ENCODE data around the gene CHST8. TPM values are rescaled to one million over a fixed set of nuclear protein-coding genes. Genes with fewer than 3 reads are reported as not detected.

CHST8 gene
- total RNA-seq, 2 donors from 2014 or later: not detected

- Mint-ChIP-seq H3K27ac (no peak overlapping the region), H3K27me3 (peaks cover 0 to 6% of the 10 kb centered on the region in 2 donors), H3K36me3 (no peaks in the 10 kb centered on the region), H3K4me1 (ENCODE audit: low read depth in 2 of 2) (no peaks in the 10 kb centered on the region), H3K4me3 (no peak overlapping the region), H3K9me3 (no peaks in the 10 kb centered on the region)
- ATAC-seq (no peak), DNase-seq (ENCODE audit: low spot score) (no peak)
Observed at GRCh38 chr19:33800012-33800680, 178.4 kb downstream of the CHST8 start.

- Mint-ChIP-seq H3K27ac (no peak overlapping the region), H3K9me3 (no peaks in the 10 kb centered on the region), H3K4me1 (ENCODE audit: low read depth in 2 of 2) (peaks cover 4 to 5% of the 10 kb centered on the region in 2 donors), H3K36me3 (no peaks in the 10 kb centered on the region), H3K27me3 (peaks cover 0 to 6% of the 10 kb centered on the region in 2 donors), H3K4me3 (no peak overlapping the region)
- DNase-seq (ENCODE audit: low spot score) (no peak), ATAC-seq (no peak)
Observed at GRCh38 chr19:33801411-33801810, 179.7 kb downstream of the CHST8 start.

GRCh38 chr19:33802001-33802400, 180.2 kb downstream of the CHST8 start:
- Mint-ChIP-seq H3K4me3 (no peak overlapping the region), H3K9me3 (no peaks in the 10 kb centered on the region), H3K36me3 (no peaks in the 10 kb centered on the region), H3K27me3 (peaks cover 0 to 6% of the 10 kb centered on the region in 2 donors), H3K27ac (no peak overlapping the region), H3K4me1 (ENCODE audit: low read depth in 2 of 2) (peaks cover 4 to 5% of the 10 kb centered on the region in 2 donors)
- DNase-seq (ENCODE audit: low spot score) (no peak), ATAC-seq (no peak)

- H3K27ac Mint-ChIP-seq: no peak overlapping the region
- peaks cover 0 to 6% of the 10 kb centered on the region in 2 donors for H3K27me3 Mint-ChIP-seq
- no peak for ATAC-seq
- no peaks in the 10 kb centered on the region for H3K36me3 Mint-ChIP-seq
- peaks cover 4 to 5% of the 10 kb centered on the region in 2 donors for H3K4me1 Mint-ChIP-seq (ENCODE audit: low read depth in 2 of 2)
- no peak for DNase-seq (ENCODE audit: low spot score)
- H3K9me3 Mint-ChIP-seq: no peaks in the 10 kb centered on the region
- no peak overlapping the region for H3K4me3 Mint-ChIP-seq
Observed at GRCh38 chr19:33802801-33803200, 181.0 kb downstream of the CHST8 start.

GRCh38 chr19:33803383-33803782, 181.6 kb downstream of the CHST8 start:
- H3K27me3 Mint-ChIP-seq: peaks cover 0 to 6% of the 10 kb centered on the region in 2 donors
- no peaks in the 10 kb centered on the region for H3K9me3 Mint-ChIP-seq
- H3K4me1 Mint-ChIP-seq (ENCODE audit: low read depth in 2 of 2): peaks cover 4 to 5% of the 10 kb centered on the region in 2 donors
- H3K36me3 Mint-ChIP-seq: no peaks in the 10 kb centered on the region
- H3K4me3 Mint-ChIP-seq: no peak overlapping the region
- DNase-seq (ENCODE audit: low spot score) (no peak), ATAC-seq (no peak)
- H3K27ac Mint-ChIP-seq: no peak overlapping the region

- Mint-ChIP-seq H3K4me1 (ENCODE audit: low read depth in 2 of 2) (peaks cover 4 to 5% of the 10 kb centered on the region in 2 donors), H3K27me3 (peaks cover 0 to 3% of the 10 kb centered on the region in 2 donors), H3K9me3 (no peaks in the 10 kb centered on the region), H3K27ac (no peak overlapping the region), H3K36me3 (no peaks in the 10 kb centered on the region), H3K4me3 (no peak overlapping the region)
- DNase-seq (ENCODE audit: low spot score) (no peak), ATAC-seq (no peak)
Observed at GRCh38 chr19:33804021-33804799, 182.5 kb downstream of the CHST8 start.

- H3K27ac Mint-ChIP-seq: no peak overlapping the region
- no peak overlapping the region for H3K4me3 Mint-ChIP-seq
- H3K4me1 Mint-ChIP-seq (ENCODE audit: low read depth in 2 of 2): peaks cover 4 to 5% of the 10 kb centered on the region in 2 donors
- ATAC-seq (no peak), DNase-seq (ENCODE audit: low spot score) (no peak)
- no peaks in the 10 kb centered on the region for H3K9me3 Mint-ChIP-seq
- H3K36me3 Mint-ChIP-seq: no peaks in the 10 kb centered on the region
- no peaks in the 10 kb centered on the region for H3K27me3 Mint-ChIP-seq
Observed at GRCh38 chr19:33805313-33805712, 183.6 kb downstream of the CHST8 start.

- Mint-ChIP-seq H3K36me3 (no peaks in the 10 kb centered on the region), H3K27ac (no peak overlapping the region), H3K9me3 (no peaks in the 10 kb centered on the region), H3K4me1 (ENCODE audit: low read depth in 2 of 2) (peaks cover 4 to 5% of the 10 kb centered on the region in 2 donors), H3K27me3 (no peaks in the 10 kb centered on the region), H3K4me3 (no peak overlapping the region)
- no peak for DNase-seq (ENCODE audit: low spot score)
- no peak for ATAC-seq
Observed at GRCh38 chr19:33805840-33806433, 184.2 kb downstream of the CHST8 start.

DNA sequence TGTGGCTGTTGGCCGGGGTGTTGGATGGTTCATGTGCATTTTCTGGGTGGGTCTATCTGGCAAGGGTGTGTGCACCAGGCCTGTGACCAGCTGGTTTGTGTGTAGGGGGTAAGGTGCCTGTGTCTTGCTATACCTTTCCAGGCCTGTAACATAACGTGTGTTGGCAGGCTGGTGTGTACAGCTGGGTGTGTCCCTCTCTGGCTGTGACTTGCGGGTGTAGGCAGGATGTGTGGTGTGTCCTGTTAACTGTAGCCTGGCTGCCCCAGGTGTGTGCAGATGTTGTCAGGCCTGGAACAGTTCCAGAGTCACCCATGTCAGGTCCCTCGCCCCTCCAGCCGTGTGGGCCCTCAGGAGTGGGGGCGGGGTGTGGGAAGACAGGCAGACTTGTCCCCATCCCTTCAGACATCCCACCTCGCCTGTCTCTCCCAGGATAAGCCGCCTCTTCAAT, 184.7 kb downstream of the CHST8 start:
- DNase-seq (ENCODE audit: low spot score): no peak
- ATAC-seq: no peak

GRCh38 chr19:33808399-33808798, 186.6 kb downstream of the CHST8 start:
- no peak overlapping the region for H3K4me3 Mint-ChIP-seq

More for the DNA sequence above, 184.7 kb downstream of the CHST8 start:
- Mint-ChIP-seq H3K4me1 (ENCODE audit: low read depth in 2 of 2) (peaks cover 4 to 5% of the 10 kb centered on the region in 2 donors), H3K27ac (no peak overlapping the region), H3K4me3 (no peak overlapping the region), H3K27me3 (no peaks in the 10 kb centered on the region), H3K36me3 (no peaks in the 10 kb centered on the region), H3K9me3 (no peaks in the 10 kb centered on the region)

DNA sequence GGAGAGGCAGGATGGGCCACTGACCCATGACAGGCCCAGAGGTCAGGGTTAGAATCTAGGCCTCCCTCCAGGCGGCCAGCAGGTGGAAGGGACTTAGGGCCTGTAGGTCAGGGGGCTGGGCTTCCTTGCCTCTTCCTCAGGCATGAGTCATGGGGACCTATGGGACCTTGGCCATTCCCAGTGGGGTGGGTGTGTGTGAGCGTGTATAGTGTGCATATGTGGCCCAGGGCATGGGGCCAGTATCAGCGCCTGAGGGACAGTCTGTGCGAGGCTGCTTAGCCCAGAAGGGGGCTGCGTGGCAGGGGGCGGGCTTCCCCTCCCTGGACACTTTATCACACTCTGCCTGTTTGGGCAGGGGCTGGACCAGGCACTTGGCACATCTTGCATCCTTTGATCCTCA, 188.2 kb downstream of the CHST8 start:
- no peak for DNase-seq (ENCODE audit: low spot score)
- Mint-ChIP-seq H3K4me3 (no peak overlapping the region), H3K27ac (no peak overlapping the region), H3K36me3 (no peaks in the 10 kb centered on the region), H3K9me3 (no peaks in the 10 kb centered on the region), H3K27me3 (no peaks in the 10 kb centered on the region), H3K4me1 (ENCODE audit: low read depth in 2 of 2) (peaks cover 4 to 5% of the 10 kb centered on the region in 2 donors)
- ATAC-seq: no peak

More at GRCh38 chr19:33808399-33808798, 186.6 kb downstream of the CHST8 start:
- no peaks in the 10 kb centered on the region for H3K36me3 Mint-ChIP-seq
- no peaks in the 10 kb centered on the region for H3K9me3 Mint-ChIP-seq
- no peak overlapping the region for H3K27ac Mint-ChIP-seq
- ATAC-seq (no peak), DNase-seq (ENCODE audit: low spot score) (no peak)
- no peaks in the 10 kb centered on the region for H3K27me3 Mint-ChIP-seq
- H3K4me1 Mint-ChIP-seq (ENCODE audit: low read depth in 2 of 2): peaks cover 4 to 5% of the 10 kb centered on the region in 2 donors

DNA sequence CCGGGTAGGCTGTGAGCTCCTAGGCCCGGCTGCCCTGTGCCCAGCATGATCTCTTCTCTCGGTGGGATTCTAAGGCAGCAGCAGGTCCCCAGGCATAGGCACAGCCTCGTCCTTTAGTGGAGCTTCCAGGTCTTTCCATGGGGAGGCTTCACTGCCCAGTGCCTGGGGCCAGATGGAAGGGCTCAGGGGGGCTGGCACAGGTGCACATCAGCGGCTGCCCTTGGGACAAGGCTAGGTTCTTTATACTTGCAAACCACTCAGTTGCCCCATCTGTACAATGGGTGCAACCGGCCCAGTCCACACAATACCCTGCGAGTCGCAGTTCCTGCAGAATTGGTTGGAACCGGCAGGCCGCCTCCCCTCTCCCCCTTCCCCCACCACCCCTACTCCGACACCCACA, 189.1 kb downstream of the CHST8 start:
- Mint-ChIP-seq H3K27me3 (no peaks in the 10 kb centered on the region), H3K4me1 (ENCODE audit: low read depth in 2 of 2) (peaks cover 4 to 5% of the 10 kb centered on the region in 2 donors), H3K36me3 (no peaks in the 10 kb centered on the region), H3K27ac (no peak overlapping the region), H3K4me3 (no peak overlapping the region), H3K9me3 (no peaks in the 10 kb centered on the region)
- DNase-seq (ENCODE audit: low spot score) (no peak), ATAC-seq (no peak)

- Mint-ChIP-seq H3K27ac (no peak overlapping the region), H3K36me3 (no peaks in the 10 kb centered on the region), H3K9me3 (no peaks in the 10 kb centered on the region), H3K27me3 (no peaks in the 10 kb centered on the region), H3K4me3 (no peak overlapping the region), H3K4me1 (ENCODE audit: low read depth in 2 of 2) (peaks cover under 1 to 2% of the 10 kb centered on the region in 2 donors)
- no peak for DNase-seq (ENCODE audit: low spot score)
- ATAC-seq: no peak
Observed at GRCh38 chr19:33811246-33811645, 189.5 kb downstream of the CHST8 start.

All from natural killer cell treated with Interleukin-12 subunit alpha and Interleukin-12 subunit beta and Interleukin-15 and Interleukin-18, amount 100 ng/mL, for 72 hours (primary cell).